GM21825 (cell line): ENCODE results near the gene NUP88.

ENCODE experiments used
- ATAC-seq: cut with Tn5 transposase; IDR thresholded peaks from one replicate; pipeline ENCODE4 v1.9.1; 2021; ENCODE audit warnings: mild to moderate bottlenecking, moderate library complexity; ENCODE audit not compliant: unreplicated experiment

NUP88 gene

DNA sequence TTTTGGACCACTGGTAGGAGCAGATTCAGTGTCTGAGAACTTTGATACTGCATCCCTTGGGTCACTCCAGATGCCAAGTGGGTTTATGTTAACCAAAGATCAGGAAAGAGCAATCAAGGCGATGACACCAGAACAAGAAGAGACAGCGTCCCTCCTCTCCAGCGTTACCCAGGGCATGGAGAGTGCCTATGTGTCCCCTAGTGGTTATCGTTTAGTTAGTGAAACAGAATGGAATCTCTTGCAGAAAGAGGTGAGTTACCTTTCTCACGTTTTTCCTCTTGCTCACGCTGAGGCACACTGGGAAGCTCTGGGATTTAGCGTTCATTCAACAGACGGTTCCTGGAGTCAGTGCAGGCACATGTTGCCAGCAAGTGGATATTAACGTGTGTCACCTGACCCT lies 58.0 kb downstream of the NUP88 start:
- ATAC-seq, result no peak

DNA sequence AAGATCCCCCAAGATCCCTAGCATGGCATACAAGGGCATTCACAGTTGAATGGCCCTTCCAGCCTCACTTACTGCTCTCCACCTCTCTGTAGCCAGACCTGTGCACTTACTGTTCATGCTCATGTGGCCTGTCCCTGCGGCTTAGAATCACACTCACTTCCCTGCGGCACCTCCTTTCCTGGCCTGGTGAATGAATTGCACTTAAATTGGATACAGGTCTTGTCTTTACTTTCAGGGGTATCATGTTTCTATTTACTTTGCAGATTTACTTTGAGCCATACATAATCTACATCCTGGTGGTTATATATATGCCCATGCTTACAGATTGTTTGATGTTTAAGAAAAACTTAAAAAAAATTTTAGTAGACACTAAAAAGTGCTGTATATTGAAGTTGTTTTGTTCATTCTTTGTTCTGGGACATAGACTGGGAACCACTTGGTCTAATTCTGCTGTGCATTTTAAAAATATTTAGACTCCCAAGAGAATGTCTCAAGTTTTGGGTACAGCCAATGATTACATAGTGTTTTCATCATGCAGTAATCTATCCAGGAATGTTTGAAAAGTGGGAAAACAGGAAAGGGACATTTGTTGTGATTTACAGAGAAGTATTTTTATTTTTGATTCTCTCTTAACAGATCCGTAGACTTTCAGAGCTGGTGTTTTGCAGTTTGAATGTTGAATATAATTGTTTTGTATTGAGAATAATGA lies 63.9 kb downstream of the NUP88 start:
- no peak for ATAC-seq

GRCh38 chr17:5354886-5355415 lies 64.5 kb downstream of the NUP88 start:
- ATAC-seq, result no peak

- ATAC-seq, result no peak
Observed at GRCh38 chr17:5354310-5354709, 65.2 kb downstream of the NUP88 start.

GRCh38 chr17:5352681-5353289 lies 66.7 kb downstream of the NUP88 start:
- ATAC-seq, result no peak

DNA sequence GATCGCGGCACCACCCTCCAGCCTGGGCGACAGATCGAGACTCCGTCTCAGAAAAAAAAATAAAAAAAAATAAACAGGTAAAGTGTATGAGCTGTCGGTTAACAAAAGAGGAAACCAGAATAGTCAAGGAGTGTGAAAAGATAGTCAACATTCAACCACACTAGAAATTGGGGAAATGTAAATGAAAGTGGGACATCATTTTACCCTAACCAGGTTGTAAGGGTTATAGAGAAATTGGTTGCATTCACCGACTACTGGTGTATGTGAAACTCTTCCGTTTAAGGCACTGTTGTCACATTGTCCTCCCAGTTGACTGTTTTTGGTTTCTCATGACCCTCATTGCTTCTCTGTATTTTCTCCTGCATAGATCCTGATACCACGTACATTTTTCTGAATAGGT lies 74.5 kb downstream of the NUP88 start:
- ATAC-seq, result no peak
